ENCODE results near the gene TJP1.

GRCh38 chr15:29759596-29759995 lies 62.7 kb downstream of the TJP1 start:
- TF ChIP-seq POLR2A (IDR thresholded peaks at IDR 0.05) (no peak), CTCF (IDR thresholded peaks at IDR 0.05) (no peak)
